GM23248 (cell line): ENCODE results near the gene TMEM108. TPM values are rescaled to one million over a fixed set of nuclear protein-coding genes. Genes with fewer than 3 reads are reported as not detected.

Experiments used
- DNase-seq: peaks from one replicate; pipeline ENCODE4 v3.0.0-alpha.2; 2015
- H2AFZ ChIP-seq: fragments of 200-600 bp; sonication (generic); 2 replicates; pipeline ENCODE4 v1.6.1; 2016; ENCODE audit warnings: antibody characterized with exemption
- H3F3A ChIP-seq: fragments of 200-600 bp; sonication (generic); 2 replicates; pipeline ENCODE4 v1.6.1; 2016; ENCODE audit warnings: mild to moderate bottlenecking, antibody characterized with exemption, mixed run types; ENCODE audit not compliant: insufficient read depth
- H3K27ac ChIP-seq: fragments of 200-600 bp; sonication (generic); 2 replicates; pipeline ENCODE4 v1.5.1; 2016; ENCODE audit warnings: mild to moderate bottlenecking
- H3K27me3 ChIP-seq: fragments of 200-600 bp; sonication (generic); replicated peaks from 2 replicates; pipeline ENCODE4 v1.6.1; 2016; ENCODE audit warnings: mild to moderate bottlenecking; ENCODE audit not compliant: insufficient read depth
- H3K36me3 ChIP-seq: fragments of 200-600 bp; sonication (generic); 2 replicates; pipeline ENCODE4 v1.6.1; 2016; ENCODE audit warnings: low read depth, mild to moderate bottlenecking
- H3K4me1 ChIP-seq: fragments of 200-600 bp; sonication (generic); 2 replicates; pipeline ENCODE4 v1.6.1; 2016; ENCODE audit warnings: mild to moderate bottlenecking; ENCODE audit not compliant: insufficient read depth
- H3K4me2 ChIP-seq: fragments of 200-600 bp; sonication (generic); one replicate; pipeline ENCODE4 v1.6.1; 2016; ENCODE audit warnings: mild to moderate bottlenecking; ENCODE audit not compliant: unreplicated experiment
- H3K4me3 ChIP-seq: fragments of 200-600 bp; sonication (generic); 2 replicates; pipeline ENCODE4 v1.5.1; 2016; ENCODE audit warnings: mild to moderate bottlenecking
- H3K79me2 ChIP-seq: fragments of 200-600 bp; sonication (generic); 2 replicates; pipeline ENCODE4 v1.6.1; 2016; ENCODE audit warnings: mild to moderate bottlenecking; ENCODE audit not compliant: insufficient read depth
- H3K9ac ChIP-seq: fragments of 200-600 bp; sonication (generic); 2 replicates; pipeline ENCODE4 v1.6.1; 2016; ENCODE audit warnings: mild to moderate bottlenecking
- H3K9me2 ChIP-seq: fragments of 200-600 bp; sonication (generic); 2 replicates; pipeline ENCODE4 v1.6.1; 2016; ENCODE audit warnings: mixed run types, mild to moderate bottlenecking, moderate library complexity; ENCODE audit not compliant: insufficient read depth
- H3K9me3 ChIP-seq: fragments of 200-600 bp; sonication (generic); one replicate; pipeline ENCODE4 v1.6.1; 2017; ENCODE audit warnings: low read depth
- H4K20me1 ChIP-seq: fragments of 200-600 bp; sonication (generic); 2 replicates; pipeline ENCODE4 v1.6.0; 2016; ENCODE audit not compliant: insufficient read depth
- EZH2 ChIP-seq: fragments of 200-600 bp; sonication (generic); IDR thresholded peaks from 2 replicates; pipeline ENCODE4 v1.6.1; 2018; ENCODE audit warnings: antibody characterized with exemption, mild to moderate bottlenecking; ENCODE audit not compliant: insufficient read depth, poor library complexity, severe bottlenecking
- EZH2phosphoT487 ChIP-seq: fragments of 200-600 bp; sonication (generic); IDR thresholded peaks from 2 replicates; pipeline ENCODE4 v1.6.1; 2018; ENCODE audit warnings: antibody characterized with exemption, moderate library complexity, mild to moderate bottlenecking, low read depth; ENCODE audit not compliant: insufficient read depth
- WGBS, 2 experiments: methylation state at CpG; one replicate each; pipeline ENCODE4 v1.1.6; 2015 to 2017; ENCODE audit warnings: low lambda C conversion rate in 2 of 2, low coverage in 1 of 2; ENCODE audit errors: missing lambda C conversion rate in 2 of 2; 5-methylcytosine and 5-hydroxymethylcytosine counted together
- in situ Hi-C: fragments of 300-500 bp; cut with MboI; formaldehyde crosslinking; loops from 2 replicates; pipeline ENCODE4 v1.15.0; 2020
- polyA plus RNA-seq: library from polyadenylated mRNA; unstranded; fragments of >200 nt; fragmentation: Nextera tagmentation; extraction: Ambion mirVana; gene quantifications from 2 replicates; pipeline ENCODE4 v1.2.1, GENCODE V29; 2016
- total RNA-seq: library from RNA; depleted of rRNA; stranded (reverse); fragments of >200 nt; shearing (Covaris generic); gene quantifications from 2 replicates; pipeline ENCODE4 v1.2.3, GENCODE V29; 2014

Gene TMEM108
- total and polyA plus RNA-seq, 2 experiments from 2014 or later: not detected

DNA sequence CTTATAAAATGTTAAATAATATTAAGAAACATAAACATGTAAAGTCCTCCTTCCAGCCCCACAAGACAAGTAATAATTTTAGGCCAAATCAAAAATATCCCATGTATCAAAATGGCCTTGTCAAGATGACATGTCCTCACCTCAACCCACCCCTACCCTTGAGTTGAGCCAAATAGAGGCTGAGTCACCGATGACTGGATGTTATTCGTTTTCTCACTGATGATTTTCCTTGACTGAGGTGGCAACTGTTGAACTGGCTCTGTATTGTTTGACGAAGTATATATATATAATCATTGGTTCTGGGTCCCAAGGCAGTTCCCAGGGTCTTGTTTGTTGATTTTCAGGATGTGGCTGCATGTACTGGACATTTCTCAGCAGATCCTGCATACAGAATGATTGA, 75.3 kb downstream of the TMEM108 start:
- Histone ChIP-seq H3F3A (no peaks in the 10 kb centered on the region), H2AFZ (no peak overlapping the region), H3K9ac (no peak overlapping the region), H3K27ac (no peak overlapping the region), H3K9me3 (no peaks in the 10 kb centered on the region), H3K36me3 (no peaks in the 10 kb centered on the region), H3K4me1 (no peaks in the 10 kb centered on the region), H3K9me2 (no peaks in the 10 kb centered on the region), H3K27me3 (no peaks in the 10 kb centered on the region), H3K79me2 (no peaks in the 10 kb centered on the region), H3K4me2 (no peak overlapping the region), H4K20me1 (no peaks in the 10 kb centered on the region), H3K4me3 (no peak overlapping the region)
- 19 to 21% methylated on average over 3 of the region's 3 CpGs for WGBS, 2 experiments
- TF ChIP-seq EZH2phosphoT487: no peak
- no peak for TF ChIP-seq EZH2
- DNase-seq: peak; percentile 24
- in situ Hi-C loops: no loop called here

- Histone ChIP-seq H4K20me1 (no peaks in the 10 kb centered on the region), H3K9me2 (no peaks in the 10 kb centered on the region), H3K9me3 (no peaks in the 10 kb centered on the region), H3K79me2 (no peaks in the 10 kb centered on the region), H3K4me3 (no peak overlapping the region), H2AFZ (no peak overlapping the region), H3K9ac (no peak overlapping the region), H3K36me3 (no peaks in the 10 kb centered on the region), H3K27ac (no peak overlapping the region), H3K4me2 (no peak overlapping the region), H3K27me3 (no peaks in the 10 kb centered on the region), H3K4me1 (no peaks in the 10 kb centered on the region), H3F3A (no peaks in the 10 kb centered on the region)
- 39 to 48% methylated on average over 3 of the region's 3 CpGs for WGBS, 2 experiments
- TF ChIP-seq EZH2 (no peak), EZH2phosphoT487 (no peak)
- DNase-seq: no peak
- in situ Hi-C loops: no loop called here
Measured at GRCh38 chr3:133113927-133114597, 75.9 kb downstream of the TMEM108 start.

GRCh38 chr3:133115176-133115575, 77.0 kb downstream of the TMEM108 start:
- no peak overlapping the region for H3K9ac ChIP-seq
- H4K20me1 ChIP-seq: no peaks in the 10 kb centered on the region
- H3K4me1 ChIP-seq: no peaks in the 10 kb centered on the region
- H3K27me3 ChIP-seq: no peaks in the 10 kb centered on the region
- TF ChIP-seq EZH2: no peak
- H3K4me3 ChIP-seq: no peak overlapping the region
- in situ Hi-C loops: no loop called here
- H3K36me3 ChIP-seq: no peaks in the 10 kb centered on the region
- 0 to 17% methylated on average over 1 of the region's 1 CpG for WGBS, 2 experiments
- no peak overlapping the region for H3K27ac ChIP-seq
- DNase-seq: no peak
- H3K79me2 ChIP-seq: no peaks in the 10 kb centered on the region
- H3K4me2 ChIP-seq: no peak overlapping the region
- no peaks in the 10 kb centered on the region for H3K9me2 ChIP-seq
- H2AFZ ChIP-seq: no peak overlapping the region
- no peaks in the 10 kb centered on the region for H3F3A ChIP-seq
- no peaks in the 10 kb centered on the region for H3K9me3 ChIP-seq

GRCh38 chr3:133117342-133117741, 79.2 kb downstream of the TMEM108 start:
- H3K4me2 ChIP-seq: no peak overlapping the region
- H3K27ac ChIP-seq: no peak overlapping the region
- DNase-seq: no peak
- H3K4me3 ChIP-seq: no peak overlapping the region
- H4K20me1 ChIP-seq: no peaks in the 10 kb centered on the region
- no peaks in the 10 kb centered on the region for H3K79me2 ChIP-seq
- H3K9me3 ChIP-seq: no peaks in the 10 kb centered on the region
- no peak overlapping the region for H3K9ac ChIP-seq
- no peaks in the 10 kb centered on the region for H3K9me2 ChIP-seq
- no peak overlapping the region for H2AFZ ChIP-seq
- TF ChIP-seq EZH2: no peak
- H3K4me1 ChIP-seq: no peaks in the 10 kb centered on the region
- in situ Hi-C loops: no loop called here
- H3K36me3 ChIP-seq: no peaks in the 10 kb centered on the region
- H3K27me3 ChIP-seq: no peaks in the 10 kb centered on the region
- H3F3A ChIP-seq: no peaks in the 10 kb centered on the region

- H4K20me1 ChIP-seq: no peaks in the 10 kb centered on the region
- no peaks in the 10 kb centered on the region for H3K36me3 ChIP-seq
- no peaks in the 10 kb centered on the region for H3K79me2 ChIP-seq
- H3F3A ChIP-seq: no peaks in the 10 kb centered on the region
- H3K9ac ChIP-seq: no peak overlapping the region
- in situ Hi-C loops: no loop called here
- no peak overlapping the region for H3K4me2 ChIP-seq
- DNase-seq: no peak
- no peak overlapping the region for H2AFZ ChIP-seq
- H3K9me2 ChIP-seq: no peaks in the 10 kb centered on the region
- H3K27me3 ChIP-seq: no peaks in the 10 kb centered on the region
- H3K27ac ChIP-seq: no peak overlapping the region
- TF ChIP-seq EZH2phosphoT487: no peak
- no peak for TF ChIP-seq EZH2
- H3K4me3 ChIP-seq: no peak overlapping the region
- H3K9me3 ChIP-seq: no peaks in the 10 kb centered on the region
- WGBS, 2 experiments: 3 to 7% methylated on average over 2 of the region's 2 CpGs
- H3K4me1 ChIP-seq: no peaks in the 10 kb centered on the region
Measured at GRCh38 chr3:133119176-133119575, 81.0 kb downstream of the TMEM108 start.
